ENCODE data around the gene FAS. TPM values are rescaled to one million over a fixed set of nuclear protein-coding genes. Genes with fewer than 3 reads are reported as not detected.

Gene FAS
- total and polyA plus RNA-seq, 2 experiments from 2014 or later: 3.1 to 4.3 TPM

DNA sequence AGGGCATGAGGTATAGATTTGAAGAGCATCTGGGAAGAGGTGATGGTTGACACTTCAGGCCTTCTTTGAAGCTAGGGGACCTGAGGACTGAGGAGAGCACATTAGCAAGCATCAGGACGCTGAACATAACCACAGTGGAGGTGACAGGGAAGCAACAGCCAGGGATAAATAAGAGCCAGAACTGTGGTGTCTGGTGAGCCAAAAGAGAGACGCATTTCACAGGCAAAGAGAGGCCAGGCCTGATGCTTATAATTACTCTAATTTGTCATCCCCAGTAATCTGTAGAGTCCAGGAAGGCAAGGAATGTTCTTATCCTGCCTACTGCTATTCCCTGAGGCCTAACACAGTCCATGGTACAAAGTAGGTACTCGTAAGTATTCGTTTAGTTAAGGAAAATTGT is 10.4 kb upstream of the FAS start:
- Histone ChIP-seq H3K4me1 (ENCODE audit: insufficient read depth) (no peaks in the 10 kb centered on the region), H3K36me3 (ENCODE audit: insufficient read depth) (no peaks in the 10 kb centered on the region), H3K9me2 (ENCODE audit: insufficient read depth) (no peaks in the 10 kb centered on the region), H2AFZ (no peak overlapping the region), H3K79me2 (replicated peaks; ENCODE audit: insufficient read depth) (no peaks in the 10 kb centered on the region), H3K27ac (ENCODE audit: low read depth) (no peak overlapping the region), H3K27me3 (ENCODE audit: insufficient read depth) (no peaks in the 10 kb centered on the region), H3K4me2 (no peak overlapping the region), H3F3A (replicated peaks; ENCODE audit: low read depth) (no peaks in the 10 kb centered on the region), H3K4me3 (no peak overlapping the region), H4K20me1 (replicated peaks; ENCODE audit: insufficient read depth) (no peaks in the 10 kb centered on the region)
- ATAC-seq (no peak), DNase-seq (ENCODE audit: low spot score) (no peak)
- H3K36me3 Mint-ChIP-seq (ENCODE audit: low read depth): no peaks in the 10 kb centered on the region
- H3K27ac Mint-ChIP-seq: no peak overlapping the region
- TF ChIP-seq, protein P1, sequence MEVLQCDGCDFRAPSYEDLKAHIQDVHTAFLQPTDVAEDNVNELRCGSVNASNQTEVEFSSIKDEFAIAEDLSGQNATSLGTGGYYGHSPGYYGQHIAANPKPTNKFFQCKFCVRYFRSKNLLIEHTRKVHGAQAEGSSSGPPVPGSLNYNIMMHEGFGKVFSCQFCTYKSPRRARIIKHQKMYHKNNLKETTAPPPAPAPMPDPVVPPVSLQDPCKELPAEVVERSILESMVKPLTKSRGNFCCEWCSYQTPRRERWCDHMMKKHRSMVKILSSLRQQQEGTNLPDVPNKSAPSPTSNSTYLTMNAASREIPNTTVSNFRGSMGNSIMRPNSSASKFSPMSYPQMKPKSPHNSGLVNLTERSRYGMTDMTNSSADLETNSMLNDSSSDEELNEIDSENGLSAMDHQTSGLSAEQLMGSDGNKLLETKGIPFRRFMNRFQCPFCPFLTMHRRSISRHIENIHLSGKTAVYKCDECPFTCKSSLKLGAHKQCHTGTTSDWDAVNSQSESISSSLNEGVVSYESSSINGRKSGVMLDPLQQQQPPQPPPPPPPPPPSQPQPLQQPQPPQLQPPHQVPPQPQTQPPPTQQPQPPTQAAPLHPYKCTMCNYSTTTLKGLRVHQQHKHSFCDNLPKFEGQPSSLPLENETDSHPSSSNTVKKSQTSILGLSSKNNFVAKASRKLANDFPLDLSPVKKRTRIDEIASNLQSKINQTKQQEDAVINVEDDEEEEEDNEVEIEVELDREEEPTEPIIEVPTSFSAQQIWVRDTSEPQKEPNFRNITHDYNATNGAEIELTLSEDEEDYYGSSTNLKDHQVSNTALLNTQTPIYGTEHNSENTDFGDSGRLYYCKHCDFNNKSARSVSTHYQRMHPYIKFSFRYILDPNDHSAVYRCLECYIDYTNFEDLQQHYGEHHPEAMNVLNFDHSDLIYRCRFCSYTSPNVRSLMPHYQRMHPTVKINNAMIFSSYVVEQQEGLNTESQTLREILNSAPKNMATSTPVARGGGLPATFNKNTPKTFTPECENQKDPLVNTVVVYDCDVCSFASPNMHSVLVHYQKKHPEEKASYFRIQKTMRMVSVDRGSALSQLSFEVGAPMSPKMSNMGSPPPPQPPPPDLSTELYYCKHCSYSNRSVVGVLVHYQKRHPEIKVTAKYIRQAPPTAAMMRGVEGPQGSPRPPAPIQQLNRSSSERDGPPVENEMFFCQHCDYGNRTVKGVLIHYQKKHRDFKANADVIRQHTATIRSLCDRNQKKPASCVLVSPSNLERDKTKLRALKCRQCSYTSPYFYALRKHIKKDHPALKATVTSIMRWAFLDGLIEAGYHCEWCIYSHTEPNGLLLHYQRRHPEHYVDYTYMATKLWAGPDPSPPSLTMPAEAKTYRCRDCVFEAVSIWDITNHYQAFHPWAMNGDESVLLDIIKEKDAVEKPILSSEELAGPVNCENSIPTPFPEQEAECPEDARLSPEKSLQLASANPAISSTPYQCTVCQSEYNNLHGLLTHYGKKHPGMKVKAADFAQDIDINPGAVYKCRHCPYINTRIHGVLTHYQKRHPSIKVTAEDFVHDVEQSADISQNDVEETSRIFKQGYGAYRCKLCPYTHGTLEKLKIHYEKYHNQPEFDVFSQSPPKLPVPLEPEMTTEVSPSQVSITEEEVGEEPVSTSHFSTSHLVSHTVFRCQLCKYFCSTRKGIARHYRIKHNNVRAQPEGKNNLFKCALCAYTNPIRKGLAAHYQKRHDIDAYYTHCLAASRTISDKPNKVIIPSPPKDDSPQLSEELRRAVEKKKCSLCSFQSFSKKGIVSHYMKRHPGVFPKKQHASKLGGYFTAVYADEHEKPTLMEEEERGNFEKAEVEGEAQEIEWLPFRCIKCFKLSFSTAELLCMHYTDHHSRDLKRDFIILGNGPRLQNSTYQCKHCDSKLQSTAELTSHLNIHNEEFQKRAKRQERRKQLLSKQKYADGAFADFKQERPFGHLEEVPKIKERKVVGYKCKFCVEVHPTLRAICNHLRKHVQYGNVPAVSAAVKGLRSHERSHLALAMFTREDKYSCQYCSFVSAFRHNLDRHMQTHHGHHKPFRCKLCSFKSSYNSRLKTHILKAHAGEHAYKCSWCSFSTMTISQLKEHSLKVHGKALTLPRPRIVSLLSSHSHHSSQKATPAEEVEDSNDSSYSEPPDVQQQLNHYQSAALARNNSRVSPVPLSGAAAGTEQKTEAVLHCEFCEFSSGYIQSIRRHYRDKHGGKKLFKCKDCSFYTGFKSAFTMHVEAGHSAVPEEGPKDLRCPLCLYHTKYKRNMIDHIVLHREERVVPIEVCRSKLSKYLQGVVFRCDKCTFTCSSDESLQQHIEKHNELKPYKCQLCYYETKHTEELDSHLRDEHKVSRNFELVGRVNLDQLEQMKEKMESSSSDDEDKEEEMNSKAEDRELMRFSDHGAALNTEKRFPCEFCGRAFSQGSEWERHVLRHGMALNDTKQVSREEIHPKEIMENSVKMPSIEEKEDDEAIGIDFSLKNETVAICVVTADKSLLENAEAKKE (CRISPR knock-in tag; IDR thresholded peaks at IDR 0.05): no peak
- TF ChIP-seq CREB1 (CRISPR knock-in tag; IDR thresholded peaks at IDR 0.05; ENCODE audit: low read depth) (no peak), STAT1 (IDR thresholded peaks at IDR 0.05; ENCODE audit: unreplicated experiment) (no peak), EZH2phosphoT487 (IDR thresholded peaks at IDR 0.05; ENCODE audit: unreplicated experiment) (no peak), ZNF114 (CRISPR knock-in tag; IDR thresholded peaks at IDR 0.05) (no peak), NANOG (IDR thresholded peaks at IDR 0.05; ENCODE audit: borderline replicate concordance) (no peak), JUNB (IDR thresholded peaks at IDR 0.05; ENCODE audit: unreplicated experiment) (no peak), REST (IDR thresholded peaks at IDR 0.05; ENCODE audit: unreplicated experiment) (no peak), CTCF (conservative IDR thresholded peaks at IDR 0.05; ENCODE audit: low read depth in 2 of 2) (no peak), EZH2 (IDR thresholded peaks at IDR 0.05; ENCODE audit: low read depth, unreplicated experiment) (no peak), ZNF331 (CRISPR knock-in tag; IDR thresholded peaks at IDR 0.05; ENCODE audit: low read depth) (no peak), POLR2AphosphoS5 (IDR thresholded peaks at IDR 0.05; ENCODE audit: low read depth) (no peak)
- TF ChIP-seq, protein P2, sequence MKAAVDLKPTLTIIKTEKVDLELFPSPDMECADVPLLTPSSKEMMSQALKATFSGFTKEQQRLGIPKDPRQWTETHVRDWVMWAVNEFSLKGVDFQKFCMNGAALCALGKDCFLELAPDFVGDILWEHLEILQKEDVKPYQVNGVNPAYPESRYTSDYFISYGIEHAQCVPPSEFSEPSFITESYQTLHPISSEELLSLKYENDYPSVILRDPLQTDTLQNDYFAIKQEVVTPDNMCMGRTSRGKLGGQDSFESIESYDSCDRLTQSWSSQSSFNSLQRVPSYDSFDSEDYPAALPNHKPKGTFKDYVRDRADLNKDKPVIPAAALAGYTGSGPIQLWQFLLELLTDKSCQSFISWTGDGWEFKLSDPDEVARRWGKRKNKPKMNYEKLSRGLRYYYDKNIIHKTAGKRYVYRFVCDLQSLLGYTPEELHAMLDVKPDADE (IDR thresholded peaks at IDR 0.05): no peak
- no peak overlapping the region for H3K4me3 Mint-ChIP-seq
- H3K27me3 Mint-ChIP-seq (ENCODE audit: insufficient read depth, low read depth, poor library complexity): no peaks in the 10 kb centered on the region
- H3K4me1 Mint-ChIP-seq: peaks cover 5% of the 10 kb centered on the region; the same call in 2 of the 3 replicates
- H3K9me3 Mint-ChIP-seq: no peaks in the 10 kb centered on the region
